HL-60 (cell line): ENCODE data around the gene MYOF.

Experiments used
- CTCF ChIP-seq: IDR thresholded peaks from one replicate; pipeline ENCODE4 v1.5.1; 2011; ENCODE audit warnings: low read length, control low read depth, inconsistent platforms; ENCODE audit not compliant: insufficient read depth
- POLR2AphosphoS5 ChIP-seq: IDR thresholded peaks from 2 replicates; pipeline ENCODE4 v1.6.1; 2012; ENCODE audit warnings: low read depth
- TF ChIP-seq, protein P1 (sequence below): IDR thresholded peaks from 2 replicates; pipeline ENCODE4 v1.6.1; 2012; ENCODE audit warnings: low read depth; ENCODE audit not compliant: insufficient replicate concordance

DNA sequence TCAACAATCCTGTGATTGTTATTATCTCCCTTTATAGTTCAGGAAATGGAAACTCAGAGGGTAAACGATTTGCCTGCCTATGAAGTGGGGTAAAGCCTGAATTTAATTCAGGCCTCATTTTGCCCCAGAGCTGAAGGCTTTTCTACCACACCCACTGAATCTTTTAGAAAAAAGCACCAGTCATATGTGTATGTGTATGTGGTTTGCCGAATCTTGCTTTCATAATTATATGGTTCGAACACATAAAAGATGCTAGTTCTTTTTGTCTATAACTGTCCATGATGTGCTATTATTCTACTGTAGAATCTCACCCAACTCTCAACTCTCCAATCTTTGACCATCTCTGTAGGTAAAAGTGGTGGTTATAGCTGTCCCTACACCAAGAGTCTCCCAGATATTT lies 83.6 kb downstream of the MYOF start:
- TF ChIP-seq CTCF = no peak
- no peak for TF ChIP-seq POLR2AphosphoS5
- TF ChIP-seq, protein P1, sequence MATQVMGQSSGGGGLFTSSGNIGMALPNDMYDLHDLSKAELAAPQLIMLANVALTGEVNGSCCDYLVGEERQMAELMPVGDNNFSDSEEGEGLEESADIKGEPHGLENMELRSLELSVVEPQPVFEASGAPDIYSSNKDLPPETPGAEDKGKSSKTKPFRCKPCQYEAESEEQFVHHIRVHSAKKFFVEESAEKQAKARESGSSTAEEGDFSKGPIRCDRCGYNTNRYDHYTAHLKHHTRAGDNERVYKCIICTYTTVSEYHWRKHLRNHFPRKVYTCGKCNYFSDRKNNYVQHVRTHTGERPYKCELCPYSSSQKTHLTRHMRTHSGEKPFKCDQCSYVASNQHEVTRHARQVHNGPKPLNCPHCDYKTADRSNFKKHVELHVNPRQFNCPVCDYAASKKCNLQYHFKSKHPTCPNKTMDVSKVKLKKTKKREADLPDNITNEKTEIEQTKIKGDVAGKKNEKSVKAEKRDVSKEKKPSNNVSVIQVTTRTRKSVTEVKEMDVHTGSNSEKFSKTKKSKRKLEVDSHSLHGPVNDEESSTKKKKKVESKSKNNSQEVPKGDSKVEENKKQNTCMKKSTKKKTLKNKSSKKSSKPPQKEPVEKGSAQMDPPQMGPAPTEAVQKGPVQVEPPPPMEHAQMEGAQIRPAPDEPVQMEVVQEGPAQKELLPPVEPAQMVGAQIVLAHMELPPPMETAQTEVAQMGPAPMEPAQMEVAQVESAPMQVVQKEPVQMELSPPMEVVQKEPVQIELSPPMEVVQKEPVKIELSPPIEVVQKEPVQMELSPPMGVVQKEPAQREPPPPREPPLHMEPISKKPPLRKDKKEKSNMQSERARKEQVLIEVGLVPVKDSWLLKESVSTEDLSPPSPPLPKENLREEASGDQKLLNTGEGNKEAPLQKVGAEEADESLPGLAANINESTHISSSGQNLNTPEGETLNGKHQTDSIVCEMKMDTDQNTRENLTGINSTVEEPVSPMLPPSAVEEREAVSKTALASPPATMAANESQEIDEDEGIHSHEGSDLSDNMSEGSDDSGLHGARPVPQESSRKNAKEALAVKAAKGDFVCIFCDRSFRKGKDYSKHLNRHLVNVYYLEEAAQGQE = no peak
